Measurements from ENCODE around the gene ATP8A2. TPM values are rescaled to one million over a fixed set of nuclear protein-coding genes. Genes with fewer than 3 reads are reported as not detected.

Gene ATP8A2
- total RNA-seq, 2 donors from 2014 or later = 0.23 to 6.1 TPM

- intact Hi-C loops (cut with DNase I) = no loop called here
- no peak for DNase-seq (ENCODE audit: low spot score)
- H3K36me3 ChIP-seq = no peaks in the 10 kb centered on the region
- no peak overlapping the region for H3K27ac ChIP-seq
- H3K27me3 ChIP-seq (replicated peaks; ENCODE audit: insufficient read depth) = no peaks in the 10 kb centered on the region
- H3K9me3 ChIP-seq = no peaks in the 10 kb centered on the region
- no peak overlapping the region for H3K4me3 ChIP-seq
- no peaks in the 10 kb centered on the region for H3K4me1 ChIP-seq (replicated peaks)
- no peak for TF ChIP-seq CTCF (IDR thresholded peaks at IDR 0.05)
- WGBS = 79% methylated on average over 1 of the region's 1 CpG
These were observed 488.5 kb downstream of the ATP8A2 start for GRCh38 chr13:25860265-25860664.

GRCh38 chr13:25860862-25861261 is 489.1 kb downstream of the ATP8A2 start:
- Histone ChIP-seq H3K36me3 (no peaks in the 10 kb centered on the region), H3K27ac (no peak overlapping the region), H3K4me3 (no peak overlapping the region), H3K9me3 (no peaks in the 10 kb centered on the region), H3K27me3 (replicated peaks; ENCODE audit: insufficient read depth) (no peaks in the 10 kb centered on the region), H3K4me1 (replicated peaks) (no peaks in the 10 kb centered on the region)
- no peak for DNase-seq (ENCODE audit: low spot score)
- TF ChIP-seq POLR2A (IDR thresholded peaks at IDR 0.05) = no peak
- WGBS = 88% methylated on average over 3 of the region's 3 CpGs
- intact Hi-C loops (cut with DNase I) = no loop called here

- 89% methylated on average over 4 of the region's 4 CpGs for WGBS
- Histone ChIP-seq H3K36me3 (no peaks in the 10 kb centered on the region), H3K27ac (no peak overlapping the region), H3K9me3 (no peaks in the 10 kb centered on the region), H3K4me3 (no peak overlapping the region), H3K4me1 (replicated peaks) (no peaks in the 10 kb centered on the region), H3K27me3 (replicated peaks; ENCODE audit: insufficient read depth) (no peaks in the 10 kb centered on the region)
- intact Hi-C loops (cut with DNase I) = no loop called here
- TF ChIP-seq CTCF (IDR thresholded peaks at IDR 0.05) = no peak
- no peak for TF ChIP-seq POLR2A (IDR thresholded peaks at IDR 0.05)
- TF ChIP-seq POLR2AphosphoS5 (IDR thresholded peaks at IDR 0.05) = no peak
- no peak for DNase-seq (ENCODE audit: low spot score)
These were observed 490.4 kb downstream of the ATP8A2 start for GRCh38 chr13:25862156-25862555.

DNA sequence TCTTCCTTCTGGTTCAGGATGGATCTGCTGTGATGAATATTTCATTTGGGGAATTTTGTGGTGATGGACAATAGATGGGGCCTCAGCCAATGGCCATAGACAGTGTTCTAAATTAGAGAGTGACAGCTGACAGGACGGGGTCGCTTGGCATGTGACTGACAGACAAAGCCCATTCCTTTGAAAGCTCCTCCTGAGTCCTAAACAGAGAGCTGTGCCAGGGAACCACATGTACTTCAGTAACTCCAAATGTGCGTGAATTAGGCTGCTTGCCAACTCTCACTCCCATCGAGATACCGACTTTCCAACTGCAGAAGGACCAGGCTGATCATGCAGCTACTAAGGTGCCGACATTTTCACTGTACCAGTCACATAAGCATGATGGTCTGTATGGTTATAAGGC is 492.3 kb downstream of the ATP8A2 start:
- no peak overlapping the region for H3K4me3 ChIP-seq
- intact Hi-C loops (cut with DNase I) = no loop called here
- TF ChIP-seq CTCF (IDR thresholded peaks at IDR 0.05) = no peak
- TF ChIP-seq POLR2AphosphoS5 (IDR thresholded peaks at IDR 0.05) = no peak
- TF ChIP-seq POLR2A (IDR thresholded peaks at IDR 0.05) = no peak
- WGBS = 67% methylated on average over 6 of the region's 6 CpGs
- DNase-seq (ENCODE audit: low spot score) = no peak
- H3K27me3 ChIP-seq (replicated peaks; ENCODE audit: insufficient read depth) = no peaks in the 10 kb centered on the region
- H3K9me3 ChIP-seq = no peaks in the 10 kb centered on the region
- H3K27ac ChIP-seq = no peak overlapping the region
- no peaks in the 10 kb centered on the region for H3K4me1 ChIP-seq (replicated peaks)
- no peaks in the 10 kb centered on the region for H3K36me3 ChIP-seq

DNA sequence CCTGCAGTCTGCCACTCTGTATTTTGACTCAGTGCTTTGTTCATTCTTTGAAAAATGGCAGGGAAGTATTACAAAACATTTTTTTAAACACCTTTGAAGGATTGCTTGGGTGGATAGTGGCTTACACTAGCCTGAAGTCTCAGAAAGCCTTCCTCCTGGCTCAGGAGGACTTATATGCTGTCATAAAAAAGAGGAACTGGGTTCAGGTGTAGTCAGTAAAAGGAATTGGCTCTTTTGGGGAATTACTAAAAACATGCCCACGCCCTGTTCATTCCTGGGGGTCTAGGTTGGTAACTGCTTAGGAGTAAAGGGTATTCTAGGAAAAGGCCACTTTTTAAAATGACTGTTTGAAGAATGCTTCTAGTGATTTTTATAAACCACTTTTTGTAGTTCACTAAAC is 493.2 kb downstream of the ATP8A2 start:
- TF ChIP-seq CTCF (IDR thresholded peaks at IDR 0.05) (no peak), POLR2AphosphoS5 (IDR thresholded peaks at IDR 0.05) (no peak), POLR2A (IDR thresholded peaks at IDR 0.05) (no peak)
- H3K27me3 ChIP-seq (replicated peaks; ENCODE audit: insufficient read depth) = no peaks in the 10 kb centered on the region
- WGBS = 100% methylated on average over 1 of the region's 1 CpG
- H3K4me3 ChIP-seq = no peak overlapping the region
- no peak for DNase-seq (ENCODE audit: low spot score)
- intact Hi-C loops (cut with DNase I) = no loop called here
- no peaks in the 10 kb centered on the region for H3K36me3 ChIP-seq
- H3K4me1 ChIP-seq (replicated peaks) = no peaks in the 10 kb centered on the region
- H3K27ac ChIP-seq = no peak overlapping the region
- H3K9me3 ChIP-seq = no peaks in the 10 kb centered on the region
